Measurements from ENCODE around the gene WNK3. TPM values are rescaled to one million over a fixed set of nuclear protein-coding genes. Genes with fewer than 3 reads are reported as not detected.

WNK3 gene
- total RNA-seq, 1 donor from 2014 or later, result 2.6 TPM

DNA sequence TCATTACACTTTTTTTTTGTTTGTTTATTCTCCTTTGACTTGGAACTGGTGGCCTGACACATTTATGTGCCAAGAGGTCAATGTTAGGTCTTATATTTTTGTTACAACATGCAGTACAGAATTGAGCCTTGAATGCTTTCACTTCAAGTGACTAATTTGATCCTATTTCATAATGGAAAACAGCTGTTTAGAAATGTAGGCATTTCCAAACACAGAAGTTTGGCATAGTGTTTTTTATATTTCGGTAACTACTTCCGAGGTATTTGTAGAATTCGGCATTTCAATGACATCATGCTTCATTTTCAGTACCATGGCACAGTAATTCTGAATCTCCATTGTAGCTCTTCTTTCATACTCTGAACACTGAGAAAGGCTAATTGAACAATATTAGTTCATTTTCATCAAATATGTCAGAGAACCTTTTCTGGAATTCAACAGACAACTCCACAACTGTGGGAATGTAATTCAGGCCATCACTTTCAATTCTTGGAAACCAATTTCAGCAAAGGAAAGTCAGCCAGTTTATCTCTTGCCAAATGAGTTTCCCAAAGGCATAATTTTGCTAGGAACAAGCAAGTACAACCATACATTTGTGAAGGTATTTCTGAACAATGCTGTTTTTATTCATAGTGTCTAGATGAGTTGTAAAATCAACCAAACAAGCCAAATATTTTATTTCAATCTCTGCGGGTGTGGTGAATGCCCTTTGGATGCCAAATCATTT lies 186.2 kb downstream of the WNK3 start:
- TF ChIP-seq, protein P1, sequence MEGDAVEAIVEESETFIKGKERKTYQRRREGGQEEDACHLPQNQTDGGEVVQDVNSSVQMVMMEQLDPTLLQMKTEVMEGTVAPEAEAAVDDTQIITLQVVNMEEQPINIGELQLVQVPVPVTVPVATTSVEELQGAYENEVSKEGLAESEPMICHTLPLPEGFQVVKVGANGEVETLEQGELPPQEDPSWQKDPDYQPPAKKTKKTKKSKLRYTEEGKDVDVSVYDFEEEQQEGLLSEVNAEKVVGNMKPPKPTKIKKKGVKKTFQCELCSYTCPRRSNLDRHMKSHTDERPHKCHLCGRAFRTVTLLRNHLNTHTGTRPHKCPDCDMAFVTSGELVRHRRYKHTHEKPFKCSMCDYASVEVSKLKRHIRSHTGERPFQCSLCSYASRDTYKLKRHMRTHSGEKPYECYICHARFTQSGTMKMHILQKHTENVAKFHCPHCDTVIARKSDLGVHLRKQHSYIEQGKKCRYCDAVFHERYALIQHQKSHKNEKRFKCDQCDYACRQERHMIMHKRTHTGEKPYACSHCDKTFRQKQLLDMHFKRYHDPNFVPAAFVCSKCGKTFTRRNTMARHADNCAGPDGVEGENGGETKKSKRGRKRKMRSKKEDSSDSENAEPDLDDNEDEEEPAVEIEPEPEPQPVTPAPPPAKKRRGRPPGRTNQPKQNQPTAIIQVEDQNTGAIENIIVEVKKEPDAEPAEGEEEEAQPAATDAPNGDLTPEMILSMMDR (conservative IDR thresholded peaks at IDR 0.05; ENCODE audit: low read depth, low read length), result no peak
- no peak overlapping the region for H3K4me3 ChIP-seq (ENCODE audit: low read depth, low read length)
- no peak for DNase-seq (ENCODE audit: low read depth)

DNA sequence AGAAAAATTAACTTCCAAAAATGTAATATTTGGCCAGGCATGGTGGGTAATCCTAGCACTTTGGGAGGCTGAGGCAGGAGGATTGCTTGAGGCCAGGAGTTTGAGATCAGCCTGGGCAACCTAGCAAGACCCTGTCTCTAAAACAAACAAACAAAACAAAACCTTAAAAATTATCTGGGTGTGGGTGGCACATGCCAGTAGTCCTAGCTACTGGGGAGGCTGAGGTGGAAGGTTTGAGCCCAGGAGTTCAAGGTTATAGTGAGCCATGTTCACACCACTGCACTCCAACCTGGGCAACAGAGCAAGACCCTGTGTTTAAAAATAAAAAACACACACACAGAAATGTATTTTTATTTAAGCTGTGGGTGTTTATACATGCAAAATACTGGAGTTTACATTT lies 186.8 kb downstream of the WNK3 start:
- H3K4me3 ChIP-seq (ENCODE audit: low read depth, low read length), result no peak overlapping the region
- TF ChIP-seq, protein P1 (conservative IDR thresholded peaks at IDR 0.05; ENCODE audit: low read depth, low read length), result no peak
- no peak for DNase-seq (ENCODE audit: low read depth)

DNA sequence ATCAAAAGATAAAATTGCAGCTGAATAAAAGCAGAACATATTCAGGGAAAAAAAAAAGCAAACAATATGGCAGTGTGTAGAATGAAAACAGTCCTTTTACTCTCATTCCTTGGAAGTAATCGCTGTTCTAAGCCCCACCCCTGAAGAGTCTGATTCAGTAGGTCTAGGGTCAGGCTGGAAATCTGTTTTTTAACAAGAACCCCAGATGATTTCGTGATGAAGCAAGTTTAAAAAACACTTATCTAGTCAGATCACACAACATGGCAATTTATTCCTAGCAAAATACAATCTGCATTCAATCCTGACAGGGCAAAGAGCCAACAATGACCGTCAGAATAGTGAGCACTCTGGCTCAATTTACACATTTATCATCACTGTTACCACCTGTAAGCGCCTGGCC lies 190.9 kb downstream of the WNK3 start:
- H3K4me3 ChIP-seq (ENCODE audit: low read depth, low read length), result no peak overlapping the region

DNA sequence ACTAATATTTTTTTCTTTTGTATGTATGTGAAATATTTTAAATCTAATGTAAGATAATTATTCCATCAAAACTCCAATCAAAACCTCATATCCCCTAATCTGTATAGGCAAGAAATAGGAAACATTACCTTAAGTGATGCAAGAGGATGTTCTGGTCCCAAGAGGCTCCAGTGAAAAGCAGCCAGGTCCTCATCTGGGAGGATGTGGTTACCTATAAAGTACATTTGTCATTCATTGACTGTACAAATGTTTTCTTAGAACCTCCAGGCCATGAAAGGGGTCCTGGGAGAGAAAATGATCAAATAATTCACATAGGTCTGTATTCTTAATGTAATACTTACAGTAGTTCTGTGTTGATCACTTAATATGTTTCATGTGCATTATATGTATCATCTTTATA lies 200.3 kb downstream of the WNK3 start:
- TF ChIP-seq, protein P1 (conservative IDR thresholded peaks at IDR 0.05; ENCODE audit: low read depth, low read length), result no peak
- no peak overlapping the region for H3K4me3 ChIP-seq (ENCODE audit: low read depth, low read length)
- DNase-seq (ENCODE audit: low read depth), result no peak

More for the DNA sequence above, 190.9 kb downstream of the WNK3 start:
- TF ChIP-seq, protein P1 (conservative IDR thresholded peaks at IDR 0.05; ENCODE audit: low read depth, low read length), result no peak
- DNase-seq (ENCODE audit: low read depth), result no peak

Other genes starting within 250 kb of the WNK3 start
- gene FAM120C, start 174.8 kb downstream of the WNK3 start, total RNA-seq, result 4.4 and 6.2 TPM in 2 replicates
- 13.2 and 14.3 TPM in 2 replicates for gene TSR2, start 82.4 kb upstream of the WNK3 start, total RNA-seq
- gene FGD1, start 138.2 kb upstream of the WNK3 start, total RNA-seq, result 10.2 and 10.3 TPM in 2 replicates
- 21.6 and 23.1 TPM in 2 replicates for gene GNL3L, start 172.2 kb upstream of the WNK3 start, total RNA-seq